HEK293T (cell line): ENCODE measurements around the gene VMP1.

Experiments used
- LEF1 ChIP-seq: fragments of 450-650 bp; IDR thresholded peaks from 2 replicates; pipeline ENCODE4 v1.6.1; 2017; ENCODE audit warnings: mild to moderate bottlenecking, borderline replicate concordance
- SUZ12 ChIP-seq: fragments of 450-650 bp; IDR thresholded peaks from 2 replicates; pipeline ENCODE4 v1.6.1; 2016; ENCODE audit warnings: mild to moderate bottlenecking

DNA sequence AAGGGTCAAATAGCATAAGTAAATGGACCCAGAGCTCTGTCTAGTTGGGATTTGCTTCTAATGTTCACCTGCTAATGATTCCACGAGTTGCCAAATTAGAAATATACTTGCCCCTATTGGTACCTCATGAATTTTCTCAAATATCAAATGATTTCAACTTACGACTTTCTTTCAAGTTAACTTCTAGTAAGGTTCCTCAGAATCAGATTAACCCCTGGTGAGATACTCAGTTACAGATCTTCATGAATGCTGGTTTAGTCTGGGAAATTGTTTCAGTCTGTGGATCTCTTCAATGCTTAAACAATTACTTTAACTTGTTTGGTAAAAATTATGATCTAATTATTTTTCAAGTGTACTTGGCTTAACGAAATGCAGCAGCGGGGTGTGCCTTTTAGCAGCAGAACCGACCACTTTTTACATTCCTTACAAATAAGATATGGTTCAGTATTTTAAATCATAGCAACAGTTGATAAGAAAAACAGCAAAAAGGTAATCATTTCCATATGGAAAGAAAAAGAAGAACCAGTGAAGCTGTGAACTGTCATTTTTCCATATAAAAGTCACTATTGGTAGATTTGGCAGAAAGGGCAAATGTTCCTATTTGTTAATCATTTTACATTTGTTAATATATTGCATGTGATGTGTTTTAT, 150.8 kb downstream of the VMP1 start:
- TF ChIP-seq SUZ12 (no peak), LEF1 (no peak)
